Endothelial cell of umbilical vein (primary cell): ENCODE results near the gene PCDHGA1. TPM values are rescaled to one million over a fixed set of nuclear protein-coding genes. Genes with fewer than 3 reads are reported as not detected.

Experiments used
- BruUV-seq: library from RNA; stranded (reverse); fragments of 400-500 nt; replicated peaks from 2 replicates; lab custom pipeline; 2021; lab: Mats Ljungman, UMichigan
- CTCF ChIA-PET: fragments of 300-600, 350-600 bp; sonication (Branson Sonifier 250); formaldehyde crosslinking; loops from one replicate; lab custom pipeline; 2021; ENCODE audit warnings: antibody characterized with exemption, inconsistent platforms; lab: Charles Lee
- POLR2A ChIA-PET: fragments of 300-600, 350-600 bp; sonication (Branson Sonifier 250); formaldehyde crosslinking; loops from one replicate; lab custom pipeline; 2021; ENCODE audit warnings: antibody characterized with exemption, inconsistent platforms; lab: Charles Lee
- DNase-seq: peaks from one replicate; pipeline ENCODE4 v3.0.0-alpha.2; 2011; ENCODE audit warnings: low read depth, low spot score
- FAIRE-seq: peaks from 2 replicates; lab custom pipeline; 2011; peaks lifted over from hg19 to GRCh38; lab: Jason Lieb, UNC
- H2AFZ ChIP-seq: 2 replicates; pipeline ENCODE4 v1.6.0; 2012; ENCODE audit warnings: low read depth, low read length, control low read depth, inconsistent platforms
- H3K27ac ChIP-seq: 2 replicates; pipeline ENCODE4 v1.5.1; 2011; ENCODE audit warnings: low read depth, mild to moderate bottlenecking, control low read depth, low read length, moderate library complexity; ENCODE audit not compliant: insufficient read depth
- H3K27me3 ChIP-seq, 2 experiments: 2 replicates each; pipeline versions ENCODE4 v1.6.0 to v1.6.1; 2011; ENCODE audit warnings: low read length in 2 of 2, mixed read lengths in 1 of 2; ENCODE audit not compliant: control insufficient read depth in 2 of 2, insufficient read depth in 2 of 2
- H3K36me3 ChIP-seq, 2 experiments: 2 replicates in 1 of 2; 3 replicates in 1 of 2; pipeline ENCODE4 v1.5.1; 2011; ENCODE audit warnings: low read length in 2 of 2, mild to moderate bottlenecking in 1 of 2, moderate library complexity in 1 of 2; ENCODE audit not compliant: control insufficient read depth in 2 of 2, insufficient read depth in 2 of 2; ENCODE audit errors: extremely low read depth in 1 of 2
- H3K4me1 ChIP-seq: 3 replicates; pipeline ENCODE4 v1.5.1; 2011; ENCODE audit warnings: mild to moderate bottlenecking, low read length; ENCODE audit not compliant: control insufficient read depth, insufficient read depth; ENCODE audit errors: extremely low read depth
- H3K4me2 ChIP-seq: 2 replicates; pipeline ENCODE4 v1.6.1; 2011; ENCODE audit warnings: low read length, control low read depth, mixed read lengths; ENCODE audit not compliant: insufficient read depth
- H3K4me3 ChIP-seq, 3 experiments: fragments of 200-600 bp in 1 of 3; sonication (generic), shearing (Covaris generic) in 1 of 3; replicated peaks in 1 of 3; 2 replicates each; pipeline ENCODE4 v1.5.1; 2011 to 2016; ENCODE audit warnings: control low read depth in 3 of 3, low read length in 3 of 3, mild to moderate bottlenecking in 2 of 3, inconsistent platforms in 1 of 3, low read depth in 1 of 3, moderate library complexity in 1 of 3; ENCODE audit not compliant: insufficient read depth in 1 of 3
- H3K79me2 ChIP-seq: 2 replicates; pipeline ENCODE4 v1.6.0; 2012; ENCODE audit warnings: low read length, inconsistent platforms; ENCODE audit not compliant: control insufficient read depth, insufficient read depth
- H3K9ac ChIP-seq: replicated peaks from 2 replicates; pipeline ENCODE3; 2011; ENCODE audit warnings: low read length, control low read depth; ENCODE audit not compliant: insufficient read depth; ENCODE audit errors: extremely low read depth
- H3K9me1 ChIP-seq: replicated peaks from 3 replicates; pipeline ENCODE4 v1.6.0; 2011; ENCODE audit warnings: mild to moderate bottlenecking, low read length; ENCODE audit not compliant: control insufficient read depth, insufficient read depth; ENCODE audit errors: extremely low read depth
- H3K9me3 ChIP-seq: replicated peaks from 2 replicates; pipeline ENCODE4 v1.5.1; 2012; ENCODE audit warnings: low read length, inconsistent platforms; ENCODE audit not compliant: control insufficient read depth, insufficient read depth
- H4K20me1 ChIP-seq: replicated peaks from 2 replicates; pipeline ENCODE3; 2011; ENCODE audit warnings: mild to moderate bottlenecking, low read length; ENCODE audit not compliant: control insufficient read depth, insufficient read depth; ENCODE audit errors: extremely low read depth
- CTCF ChIP-seq, 2 donors: IDR thresholded peaks; 1 replicate in 1 of 2; 2 replicates in 1 of 2; pipeline ENCODE4 v1.5.1; 2011; ENCODE audit warnings: low read length in 2 of 2, mild to moderate bottlenecking in 2 of 2, moderate library complexity in 2 of 2, control low read depth in 1 of 2, inconsistent platforms in 1 of 2, low read depth in 1 of 2; ENCODE audit not compliant: insufficient read depth in 1 of 2; ENCODE audit errors: extremely low read depth in 1 of 2
- EZH2 ChIP-seq: IDR thresholded peaks from 2 replicates; pipeline ENCODE4 v1.6.1; 2012; ENCODE audit warnings: borderline replicate concordance, low read depth, mild to moderate bottlenecking, moderate library complexity, low read length, inconsistent platforms; ENCODE audit not compliant: severe bottlenecking
- FOS ChIP-seq: IDR thresholded peaks from 2 replicates; pipeline ENCODE4 v1.6.1; 2011; ENCODE audit warnings: mild to moderate bottlenecking, low read length, moderate library complexity, borderline replicate concordance; ENCODE audit not compliant: insufficient read depth
- GATA2 ChIP-seq: IDR thresholded peaks from 2 replicates; pipeline ENCODE4 v1.7.0; 2011; ENCODE audit warnings: low read depth, mild to moderate bottlenecking, moderate library complexity, mixed read lengths, low read length; ENCODE audit not compliant: insufficient read length, insufficient read depth
- JUN ChIP-seq: IDR thresholded peaks from 2 replicates; pipeline ENCODE4 v1.6.1; 2011; ENCODE audit warnings: borderline replicate concordance, low read depth; ENCODE audit not compliant: insufficient read length, insufficient read depth
- MAX ChIP-seq: IDR thresholded peaks from 2 replicates; pipeline ENCODE4 v1.6.1; 2011; ENCODE audit not compliant: insufficient read depth, insufficient read length
- MYC ChIP-seq: IDR thresholded peaks from one replicate; pipeline ENCODE4 v1.6.1; 2011; ENCODE audit warnings: mild to moderate bottlenecking, low read depth, low read length
- POLR2A ChIP-seq: IDR thresholded peaks from 2 replicates; pipeline ENCODE4 v1.6.1; 2012; ENCODE audit warnings: low read depth, mild to moderate bottlenecking, control low read depth, low read length
- POLR2AphosphoS5 ChIP-seq: IDR thresholded peaks from 2 replicates; pipeline ENCODE4 v1.6.1; 2012; ENCODE audit warnings: low read depth, mild to moderate bottlenecking, control low read depth, low read length, moderate library complexity; ENCODE audit not compliant: insufficient read depth
- dilution Hi-C: fragments of 300-500 bp; cut with MboI; formaldehyde crosslinking; loops from one replicate; pipeline ENCODE4 v1.15.0; 2019; ENCODE audit warnings: low sequenced_read_pairs; ENCODE audit not compliant: extremely low pct_ligation_motif_present
- intact Hi-C: fragments of 100-400 bp; cut with micrococcal nuclease; formaldehyde crosslinking; loops from one replicate; pipeline ENCODE4 v1.10.0; 2022
- polyA plus RNA-seq, 4 experiments: library from polyadenylated mRNA; depleted of rRNA in 3 of 4; stranded (reverse) in 3 of 4; unstranded in 1 of 4; fragments of >200 nt; gene quantifications; 2 replicates each; pipeline versions ENCODE4 v1.2.1 to v1.2.3, GENCODE V29; 2011 to 2012; ENCODE audit warnings: missing spikeins in 1 of 4
- total RNA-seq: library from RNA; stranded (reverse); gene quantifications from 2 replicates; pipeline ENCODE4 v1.2.3, GENCODE V29; 2021

The PCDHGA1 gene
- total and polyA plus RNA-seq, 2 donors (not counting 3 experiments of a cell fraction or from before 2014, with no cell fraction given): 0.22 to 0.44 TPM

DNA sequence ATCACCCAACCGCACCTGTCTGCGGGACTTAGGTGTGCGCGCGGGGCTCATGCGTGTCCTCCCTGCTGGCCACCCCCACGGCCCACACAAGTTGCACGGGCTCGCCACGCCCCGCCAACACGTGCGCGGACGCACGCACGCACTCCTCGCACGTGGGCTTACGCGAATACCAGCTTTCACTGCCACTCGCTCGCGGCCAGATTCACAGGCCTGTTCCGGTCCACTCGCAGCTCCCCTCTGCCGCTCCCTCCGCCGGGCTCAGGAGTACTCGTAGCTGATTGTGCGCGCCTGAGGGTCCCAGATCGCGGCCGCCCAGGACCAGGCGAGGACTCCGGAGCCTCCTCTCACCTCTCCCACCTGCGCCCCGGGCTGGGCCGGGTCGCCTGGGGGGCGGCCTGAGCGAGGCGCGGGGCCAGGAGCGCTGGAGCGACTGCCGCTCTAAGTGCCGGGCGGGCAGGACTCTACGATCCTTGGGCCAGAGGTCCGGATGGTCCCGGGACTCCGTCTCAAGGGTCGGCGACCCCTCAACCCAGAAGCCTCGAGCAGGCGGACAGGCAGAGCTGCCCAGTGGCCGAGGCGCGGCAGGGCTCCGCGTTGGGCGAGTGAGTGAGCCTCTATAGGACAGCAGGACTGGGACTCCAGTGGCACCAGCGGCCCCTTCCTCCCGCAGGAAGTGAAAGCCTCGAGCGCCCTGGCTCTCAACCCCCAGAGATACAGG, 162.0 kb downstream of the PCDHGA1 start:
- no peaks in the 10 kb centered on the region for H3K9me1 ChIP-seq
- CTCF ChIA-PET: interaction anchor here (1.0 to 2.2 kb wide), 5 partner anchors 9 to 269 kb away, joined by 3 to 13 read pairs (median 3); partner anchors contain the start of genes PCDHB14 and PCDHGA12
- intact Hi-C loops: no loop called here
- H3K27me3 ChIP-seq: peaks cover 10 to 25% of the 10 kb centered on the region in 2 experiments
- TF ChIP-seq JUN (no peak), EZH2 (peak; percentile 47)
- H3K79me2 ChIP-seq: no peaks in the 10 kb centered on the region
- POLR2A ChIA-PET: no interaction called here
- no peaks in the 10 kb centered on the region for H3K4me1 ChIP-seq
- H2AFZ ChIP-seq: no peak overlapping the region
- no peak overlapping the region for H3K4me2 ChIP-seq
- no peaks in the 10 kb centered on the region for H4K20me1 ChIP-seq
- BruUV-seq: no TSS peak
- no peak overlapping the region for H3K9ac ChIP-seq
- FAIRE-seq: no peak
- H3K4me3 ChIP-seq: no peak overlapping the region
- no peaks in the 10 kb centered on the region for H3K9me3 ChIP-seq
- DNase-seq: no peak
- H3K27ac ChIP-seq: no peak overlapping the region
- no peaks in the 10 kb centered on the region for H3K36me3 ChIP-seq
- dilution Hi-C loops: no loop called here

DNA sequence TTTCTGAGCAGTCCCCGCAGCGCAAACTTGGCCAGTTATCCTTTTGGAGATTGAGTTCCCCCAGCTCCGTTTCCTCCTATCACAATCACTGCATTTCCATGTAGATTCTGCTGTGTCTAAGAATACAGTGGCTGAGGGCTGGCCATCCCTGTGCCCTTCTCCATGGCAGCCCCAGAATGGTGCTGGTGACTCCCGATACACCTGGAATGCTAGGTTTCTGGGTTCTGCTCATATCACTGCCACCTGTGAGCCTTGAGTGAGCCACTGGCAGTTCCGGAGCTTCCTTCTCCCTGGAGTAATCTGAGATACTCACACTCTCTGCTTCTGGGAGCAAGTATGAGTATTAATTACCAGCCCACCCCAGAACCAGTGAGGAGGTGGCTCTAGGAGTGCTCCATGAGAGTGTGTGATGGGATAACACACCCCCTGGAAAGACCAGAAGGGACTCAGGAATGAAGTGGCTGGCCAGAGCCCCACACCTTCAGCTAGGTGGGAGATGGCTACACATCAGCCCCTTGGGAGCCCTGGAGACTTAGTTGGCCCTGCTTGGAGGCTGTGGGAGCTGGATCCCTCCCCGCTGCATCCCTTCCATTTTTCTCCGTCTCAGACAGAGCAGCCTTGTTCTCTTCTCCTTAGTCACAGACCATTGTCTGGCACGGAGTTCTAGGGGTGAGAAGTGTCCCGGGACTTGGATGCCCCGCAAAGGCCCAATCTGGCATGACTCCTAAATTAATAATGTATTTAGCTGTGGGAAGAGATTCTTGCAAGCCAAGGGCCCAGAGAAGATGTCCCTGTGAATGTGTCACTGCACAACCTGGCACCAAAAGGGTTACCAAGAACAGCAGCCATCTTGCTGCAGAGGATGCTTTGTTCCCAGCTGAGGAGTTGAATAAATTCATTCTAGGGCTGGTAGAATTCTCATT, 163.4 kb downstream of the PCDHGA1 start:
- TF ChIP-seq MAX (no peak), POLR2A (no peak), FOS (no peak), GATA2 (no peak), EZH2 (no peak), CTCF (IDR thresholded peaks at IDR 0.05; ENCODE audit: extremely low read depth in 1 of 2, insufficient read depth in 1 of 2, low read depth in 1 of 2, low read length in 2 of 2) (no peak), POLR2AphosphoS5 (no peak), MYC (no peak), JUN (no peak)
- ChIA-PET POLR2A (no interaction called here), CTCF (interaction anchor here (0.9 to 2.7 kb wide), 7 partner anchors 8 to 270 kb away, joined by 3 to 18 read pairs (median 3); partner anchors contain the start of genes PCDHB14 and PCDHGA12)
- no peaks in the 10 kb centered on the region for H3K9me1 ChIP-seq
- H3K36me3 ChIP-seq: no peaks in the 10 kb centered on the region
- DNase-seq (no peak), FAIRE-seq (no peak)
- dilution Hi-C loops: no loop called here
- no peaks in the 10 kb centered on the region for H3K9me3 ChIP-seq
- H3K79me2 ChIP-seq: no peaks in the 10 kb centered on the region
- H4K20me1 ChIP-seq: no peaks in the 10 kb centered on the region
- peaks cover 10 to 25% of the 10 kb centered on the region in 2 experiments for H3K27me3 ChIP-seq
- H3K4me2 ChIP-seq: no peak overlapping the region
- no peak overlapping the region for H2AFZ ChIP-seq
- no peak overlapping the region for H3K9ac ChIP-seq
- BruUV-seq: no TSS peak
- intact Hi-C loops: no loop called here
- no peak overlapping the region for H3K27ac ChIP-seq
- H3K4me3 ChIP-seq: no peak overlapping the region
- H3K4me1 ChIP-seq: no peaks in the 10 kb centered on the region
